ENCODE data around the gene MAPK12. TPM values are rescaled to one million over a fixed set of nuclear protein-coding genes. Genes with fewer than 3 reads are reported as not detected.

The MAPK12 gene
- total and polyA plus RNA-seq, 10 donors = 3.9 to 11.6 (median 7.9) TPM

GRCh38 chr22:50309601-50309991 is 48.1 kb upstream of the MAPK12 start:
- Histone ChIP-seq H3K9me3 (no peaks in the 10 kb centered on the region), H3K27ac (peak overlapping the region; percentile 63 to 94 (median 88)), H3K36me3 (peaks cover 0 to 14% (median 0%) of the 10 kb centered on the region in 6 donors), H3K27me3 (replicated peaks in 1 of 7) (peaks cover 0 to 37% (median 3%) of the 10 kb centered on the region in 7 donors), H3K4me1 (peaks cover 49 to 93% (median 84%) of the 10 kb centered on the region in 6 donors), H3K4me3 (no peak overlapping the region)
- intact Hi-C loops (cut with DNase I; ENCODE audit: low total_unique reads) = no loop called here
- TF ChIP-seq CTCF (IDR thresholded peaks at IDR 0.05 in 8 of 11, conservative IDR thresholded peaks at IDR 0.05 in 3 of 11) (no peak), POLR2A (IDR thresholded peaks at IDR 0.05) (no peak), POLR2AphosphoS5 (IDR thresholded peaks at IDR 0.05) (no peak)
- no peak for DNase-seq
- WGBS, 5 donors = 43 to 67% (median 59%) methylated on average over 1 to 7 of the region's 7 CpGs

- 35 to 44% (median 40%) methylated on average over 8 to 9 of the region's 9 CpGs for WGBS, 5 donors
- intact Hi-C loops (cut with DNase I; ENCODE audit: low total_unique reads) = no loop called here
- Histone ChIP-seq H3K4me3 (peak overlapping the region in 1 of 8 donors; percentile 91), H3K9me3 (no peaks in the 10 kb centered on the region), H3K27ac (peak overlapping the region; percentile 63 to 94 (median 88)), H3K4me1 (peaks cover 51 to 93% (median 84%) of the 10 kb centered on the region in 6 donors), H3K36me3 (peaks cover 0 to 14% (median 0%) of the 10 kb centered on the region in 6 donors), H3K27me3 (replicated peaks in 1 of 7) (peaks cover 0 to 42% (median 3%) of the 10 kb centered on the region in 7 donors)
- no peak for DNase-seq
- no peak for TF ChIP-seq POLR2A (IDR thresholded peaks at IDR 0.05)
- TF ChIP-seq POLR2AphosphoS5 (IDR thresholded peaks at IDR 0.05) = peak in 2 of 3 donors; percentile 76 to 77
Measured at GRCh38 chr22:50308986-50309600, 47.6 kb upstream of the MAPK12 start.

GRCh38 chr22:50308597-50308935 is 47.1 kb upstream of the MAPK12 start:
- Histone ChIP-seq H3K4me3 (peak overlapping the region in 6 of 8 donors; percentile 22 to 91 (median 30)), H3K9me3 (no peaks in the 10 kb centered on the region), H3K27ac (peak overlapping the region; percentile 66 to 94 (median 88)), H3K4me1 (peaks cover 51 to 93% (median 84%) of the 10 kb centered on the region in 6 donors), H3K27me3 (replicated peaks in 1 of 7) (peaks cover 0 to 47% (median 3%) of the 10 kb centered on the region in 7 donors), H3K36me3 (peaks cover 0 to 19% (median 0%) of the 10 kb centered on the region in 6 donors)
- DNase-seq = peak; percentile 94
- 15 to 36% (median 20%) methylated on average over 6 to 7 of the region's 7 CpGs for WGBS, 5 donors
- intact Hi-C loops (cut with DNase I; ENCODE audit: low total_unique reads) = no loop called here
- no peak for TF ChIP-seq POLR2A (IDR thresholded peaks at IDR 0.05)
- peak; percentile 75 to 84 (median 83) for TF ChIP-seq POLR2AphosphoS5 (IDR thresholded peaks at IDR 0.05)

GRCh38 chr22:50307890-50308596 is 46.6 kb upstream of the MAPK12 start:
- DNase-seq = no peak
- Histone ChIP-seq H3K27me3 (replicated peaks in 1 of 7) (peaks cover 0 to 48% (median 3%) of the 10 kb centered on the region in 7 donors), H3K36me3 (peaks cover 0 to 24% (median 0%) of the 10 kb centered on the region in 6 donors), H3K9me3 (no peaks in the 10 kb centered on the region), H3K27ac (peak overlapping the region; percentile 66 to 94 (median 88)), H3K4me1 (peaks cover 53 to 93% (median 84%) of the 10 kb centered on the region in 6 donors), H3K4me3 (peak overlapping the region in 7 of 8 donors; percentile 19 to 91 (median 27))
- intact Hi-C loops (cut with DNase I; ENCODE audit: low total_unique reads) = no loop called here
- WGBS, 5 donors = 14 to 29% (median 22%) methylated on average over 6 to 19 of the region's 19 CpGs
- no peak for TF ChIP-seq CTCF (IDR thresholded peaks at IDR 0.05 in 8 of 11, conservative IDR thresholded peaks at IDR 0.05 in 3 of 11)
- TF ChIP-seq POLR2A (IDR thresholded peaks at IDR 0.05) = no peak
- TF ChIP-seq POLR2AphosphoS5 (IDR thresholded peaks at IDR 0.05) = no peak
